ENCODE measurements around the gene MGLL. TPM values are rescaled to one million over a fixed set of nuclear protein-coding genes. Genes with fewer than 3 reads are reported as not detected.

Gene MGLL
- total RNA-seq, 1 experiment from 2014 or later: 2.1 TPM

GRCh38 chr3:127753898-127754410 lies 68.4 kb downstream of the MGLL start:
- H3K27ac ChIP-seq (ENCODE audit: low read length): no peak overlapping the region
- ChIA-PET POLR2A (no interaction called here), CTCF (no interaction called here)
- H3K9me3 ChIP-seq (ENCODE audit: control insufficient read depth, insufficient read depth, low read depth, low read length): no peaks in the 10 kb centered on the region
- no peaks in the 10 kb centered on the region; the same call in 1 of the 2 replicates for H3K27me3 ChIP-seq (ENCODE audit: control insufficient read depth, insufficient read depth, low read length)
- no peak for ATAC-seq
- DNase-seq (ENCODE audit: low read depth, low spot score): no peak
- no peak overlapping the region for H3K4me3 ChIP-seq (ENCODE audit: low read depth in 2 of 2, low read length in 2 of 2)
- no peak for TF ChIP-seq POLR2AphosphoS5 (IDR thresholded peaks at IDR 0.05; ENCODE audit: low read depth, low read length)
- no peak for TF ChIP-seq CTCF (IDR thresholded peaks at IDR 0.05)
- H3K4me1 ChIP-seq (ENCODE audit: control insufficient read depth, insufficient read depth, low read length): no peaks in the 10 kb centered on the region
- no TSS peak for BruUV-seq (replicated peaks)
- H3K36me3 ChIP-seq (ENCODE audit: control insufficient read depth, insufficient read depth, low read length): no peaks in the 10 kb centered on the region
- intact Hi-C loops (cut with micrococcal nuclease; ENCODE audit: unreplicated experiment) (no loop called here), in situ Hi-C loops (cut with HindIII; ENCODE audit: low pct_unique_long_range_greater_than_20kb, low sequenced_read_pairs) (no loop called here)

- no peak for DNase-seq (ENCODE audit: low read depth, low spot score)
- H3K4me3 ChIP-seq (ENCODE audit: low read depth in 2 of 2, low read length in 2 of 2): no peak overlapping the region
- BruUV-seq (replicated peaks): no TSS peak
- no peaks in the 10 kb centered on the region; the same call in 1 of the 2 replicates for H3K27me3 ChIP-seq (ENCODE audit: control insufficient read depth, insufficient read depth, low read length)
- in situ Hi-C loops (cut with HindIII; ENCODE audit: low pct_unique_long_range_greater_than_20kb, low sequenced_read_pairs): no loop called here
- POLR2A ChIA-PET: no interaction called here
- no peaks in the 10 kb centered on the region for H3K4me1 ChIP-seq (ENCODE audit: control insufficient read depth, insufficient read depth, low read length)
- no peaks in the 10 kb centered on the region for H3K9me3 ChIP-seq (ENCODE audit: control insufficient read depth, insufficient read depth, low read depth, low read length)
- no peaks in the 10 kb centered on the region for H3K36me3 ChIP-seq (ENCODE audit: control insufficient read depth, insufficient read depth, low read length)
- CTCF ChIA-PET: no interaction called here
- no peak overlapping the region for H3K27ac ChIP-seq (ENCODE audit: low read length)
- intact Hi-C loops (cut with micrococcal nuclease; ENCODE audit: unreplicated experiment): no loop called here
- no peak for TF ChIP-seq REST (IDR thresholded peaks at IDR 0.05; ENCODE audit: insufficient read depth in 1 of 2, low read depth in 2 of 2, low read length in 1 of 2)
- TF ChIP-seq CTCF (IDR thresholded peaks at IDR 0.05): no peak
- TF ChIP-seq SIN3A (IDR thresholded peaks at IDR 0.05; ENCODE audit: borderline replicate concordance, insufficient read depth, low read depth, low read length): no peak
- no peak for TF ChIP-seq POLR2AphosphoS5 (IDR thresholded peaks at IDR 0.05; ENCODE audit: low read depth, low read length)
- TF ChIP-seq TCF7L2 (IDR thresholded peaks at IDR 0.05; ENCODE audit: low read depth, low read length): no peak
- no peak for ATAC-seq
These were observed 69.0 kb downstream of the MGLL start for GRCh38 chr3:127753338-127753737.
